ENCODE data around the gene PUS7.
"Not testable (repeated sequence)": the region's sequence is repeated elsewhere in the genome, so short reads cannot be mapped to it uniquely, and the experiment has no call there.

DNA sequence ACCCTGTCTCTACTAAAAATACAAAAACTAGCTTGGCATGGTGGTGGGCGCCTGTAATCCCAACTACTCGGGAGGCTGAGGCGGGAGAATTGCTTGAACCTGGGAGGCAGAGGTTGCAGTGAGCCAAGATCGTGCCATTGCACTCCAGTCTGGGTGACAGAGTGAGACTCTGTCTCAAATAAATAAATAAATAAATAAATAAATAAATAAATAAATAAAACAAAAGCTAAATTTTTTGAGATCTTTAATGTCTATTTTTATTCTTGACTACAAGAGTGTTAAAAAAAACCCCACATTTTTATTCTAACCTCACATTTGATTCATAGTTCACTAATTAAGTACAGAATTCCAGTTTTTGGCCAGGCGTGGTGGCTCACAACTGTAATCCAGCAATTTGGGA, 5.7 kb upstream of the PUS7 start:
- TF ChIP-seq, protein P1, sequence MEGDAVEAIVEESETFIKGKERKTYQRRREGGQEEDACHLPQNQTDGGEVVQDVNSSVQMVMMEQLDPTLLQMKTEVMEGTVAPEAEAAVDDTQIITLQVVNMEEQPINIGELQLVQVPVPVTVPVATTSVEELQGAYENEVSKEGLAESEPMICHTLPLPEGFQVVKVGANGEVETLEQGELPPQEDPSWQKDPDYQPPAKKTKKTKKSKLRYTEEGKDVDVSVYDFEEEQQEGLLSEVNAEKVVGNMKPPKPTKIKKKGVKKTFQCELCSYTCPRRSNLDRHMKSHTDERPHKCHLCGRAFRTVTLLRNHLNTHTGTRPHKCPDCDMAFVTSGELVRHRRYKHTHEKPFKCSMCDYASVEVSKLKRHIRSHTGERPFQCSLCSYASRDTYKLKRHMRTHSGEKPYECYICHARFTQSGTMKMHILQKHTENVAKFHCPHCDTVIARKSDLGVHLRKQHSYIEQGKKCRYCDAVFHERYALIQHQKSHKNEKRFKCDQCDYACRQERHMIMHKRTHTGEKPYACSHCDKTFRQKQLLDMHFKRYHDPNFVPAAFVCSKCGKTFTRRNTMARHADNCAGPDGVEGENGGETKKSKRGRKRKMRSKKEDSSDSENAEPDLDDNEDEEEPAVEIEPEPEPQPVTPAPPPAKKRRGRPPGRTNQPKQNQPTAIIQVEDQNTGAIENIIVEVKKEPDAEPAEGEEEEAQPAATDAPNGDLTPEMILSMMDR (IDR thresholded peaks at IDR 0.05 in 4 of 5, conservative IDR thresholded peaks at IDR 0.05 in 1 of 5) = not testable (repeated sequence)
- TF ChIP-seq POLR2A (IDR thresholded peaks at IDR 0.05) = not testable (repeated sequence)

Measured in gastrocnemius medialis (tissue), 4 donors.